C4-2B (cell line): ENCODE data around the gene EPS15.

Experiments
- CTCF ChIP-seq: fragments of 450-650 bp; conservative IDR thresholded peaks from 2 replicates; pipeline ENCODE4 v1.5.1; 2017; ENCODE audit warnings: mild to moderate bottlenecking
- ZFX ChIP-seq: fragments of 450-650 bp; IDR thresholded peaks from 2 replicates; pipeline ENCODE4 v1.6.1; 2017

DNA sequence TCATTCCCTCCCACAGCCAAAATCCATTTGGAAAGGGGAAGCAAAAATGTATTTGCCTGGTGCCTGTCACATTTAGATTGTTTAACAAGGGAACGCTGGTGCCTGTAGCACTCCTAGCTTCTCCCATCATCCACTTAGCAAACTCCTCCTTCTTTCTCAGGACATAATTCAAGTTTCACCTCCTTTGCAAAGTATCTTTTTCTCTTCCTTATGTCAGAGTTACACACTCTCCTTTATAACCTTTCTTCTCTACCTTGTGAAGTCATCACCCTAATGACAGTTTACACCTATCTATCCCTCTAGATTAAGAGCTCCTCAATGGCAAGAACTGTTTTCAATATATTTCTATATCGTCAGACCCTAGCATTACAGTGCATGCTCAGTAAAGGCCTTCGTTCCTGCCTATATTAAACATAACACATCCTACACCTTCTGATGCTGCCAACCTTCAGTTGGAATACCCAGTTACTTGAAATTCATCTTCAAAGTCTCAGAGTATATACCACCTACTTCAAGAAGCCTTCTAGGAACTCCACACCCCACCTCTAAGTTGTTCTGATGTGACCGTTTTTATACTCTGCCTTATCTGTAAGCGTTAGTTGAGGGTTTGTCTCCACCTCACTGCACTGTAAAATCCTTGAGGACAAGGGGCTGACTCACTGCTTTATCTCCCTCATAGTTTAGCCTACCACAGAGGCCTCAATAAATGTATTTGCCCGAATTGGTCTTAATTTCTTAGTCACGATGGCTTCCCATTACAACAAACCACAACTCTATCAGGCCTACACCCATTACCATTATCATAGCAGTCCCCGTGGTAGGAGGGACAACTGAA, 1.0 kb upstream of the EPS15 start:
- TF ChIP-seq CTCF (no peak), ZFX (no peak)
